K562 (cell line): Measurements from ENCODE around the gene ASB15. TPM values are rescaled to one million over a fixed set of nuclear protein-coding genes. Genes with fewer than 3 reads are reported as not detected.

Experiments
- ARID3A ChIP-seq: IDR thresholded peaks from 2 replicates; pipeline ENCODE4 v1.6.1; 2012; ENCODE audit warnings: low read depth, low read length, improper control_type of control experiment, borderline replicate concordance
- COPS2 ChIP-seq: fragments of 450-650 bp; conservative IDR thresholded peaks from 2 replicates; pipeline ENCODE4 v1.6.1; 2016; ENCODE audit warnings: mild to moderate bottlenecking, moderate library complexity
- CREB3 ChIP-seq: fragments of 450-650 bp; conservative IDR thresholded peaks from 2 replicates; pipeline ENCODE4 v1.6.1; 2016; ENCODE audit warnings: missing genetic modification characterization, low read depth, mild to moderate bottlenecking, missing compliant biosample characterization, moderate library complexity
- NR2C2 ChIP-seq, 2 experiments: fragments of 200-800 bp in 1 of 2; sonication (Bioruptor generic) in 1 of 2; sonication (generic) in 1 of 2; formaldehyde crosslinking in 1 of 2; IDR thresholded peaks; 2 replicates each; pipeline versions ENCODE4 v1.6.1 to v1.8.0; 2016 to 2022; ENCODE audit warnings: mild to moderate bottlenecking in 1 of 2, missing compliant biosample characterization in 1 of 2, missing genetic modification characterization in 1 of 2, missing genetic modification reagents in 1 of 2
- PTRF ChIP-seq: fragments of 450-650 bp; IDR thresholded peaks from 2 replicates; pipeline ENCODE4 v1.6.1; 2016; ENCODE audit warnings: mild to moderate bottlenecking, missing genetic modification characterization, missing compliant biosample characterization
- RCOR1 ChIP-seq, 2 experiments: IDR thresholded peaks; 2 replicates each; pipeline ENCODE4 v1.6.1; 2012; ENCODE audit warnings: low read depth in 2 of 2, low read length in 2 of 2, borderline replicate concordance in 1 of 2, improper control_type of control experiment in 1 of 2
- ZBTB11 ChIP-seq, 3 experiments: fragments of 200-800 bp in 1 of 3; fragments of 250-450 bp in 1 of 3; fragments of 450-650 bp in 1 of 3; sonication (Bioruptor Pico) in 1 of 3; sonication (Bioruptor generic) in 1 of 3; formaldehyde crosslinking in 1 of 3; IDR thresholded peaks; 2 replicates each; pipeline versions ENCODE4 v1.6.1 to v1.8.0; 2016 to 2022; ENCODE audit warnings: mild to moderate bottlenecking in 2 of 3, missing genetic modification characterization in 2 of 3, missing compliant biosample characterization in 1 of 3, moderate library complexity in 1 of 3
- ZBTB26 ChIP-seq: fragments of 450-650 bp; formaldehyde crosslinking; IDR thresholded peaks from 2 replicates; pipeline ENCODE4 v1.4.0; 2022; ENCODE audit warnings: missing genetic modification characterization
- ZNF318 ChIP-seq, 2 experiments: fragments of 450-650 bp; IDR thresholded peaks; 2 replicates each; pipeline ENCODE4 v1.6.1; 2016; ENCODE audit warnings: mild to moderate bottlenecking in 2 of 2, borderline replicate concordance in 1 of 2, low read depth in 1 of 2, moderate library complexity in 1 of 2
- polyA plus RNA-seq, 8 experiments: library from polyadenylated mRNA; depleted of rRNA in 4 of 8; stranded (reverse) in 5 of 8; unstranded in 3 of 8; fragments of >200 nt; fragmentation: Nextera tagmentation in 2 of 8; fragmentation: Illumina TruSeq in 1 of 8; extraction: Ambion mirVana in 2 of 8; extraction: Trizol in 1 of 8; gene quantifications; 2 replicates each; pipeline versions ENCODE4 v1.2.1 to v1.2.3, GENCODE V29; 2011 to 2014; ENCODE audit warnings: inconsistent platforms in 1 of 8, missing spikeins in 1 of 8
- total RNA-seq, 7 experiments: library from RNA; depleted of rRNA in 6 of 7; stranded (reverse); fragments of >200 nt in 6 of 7; fragmentation: Illumina TruSeq in 2 of 7; extraction: Trizol in 2 of 7; gene quantifications; 2 replicates each; pipeline versions ENCODE4 v1.2.1 to v1.2.3, GENCODE V29; 2011 to 2021; ENCODE audit warnings: low replicate concordance in 1 of 7

ASB15 gene
- total and polyA plus RNA-seq, 9 of the 15 experiments (the other 6 are each of a cell fraction or from before 2014, with no cell fraction given) = 0.03 to 0.14 (median 0.04) TPM; not detected in 3

DNA sequence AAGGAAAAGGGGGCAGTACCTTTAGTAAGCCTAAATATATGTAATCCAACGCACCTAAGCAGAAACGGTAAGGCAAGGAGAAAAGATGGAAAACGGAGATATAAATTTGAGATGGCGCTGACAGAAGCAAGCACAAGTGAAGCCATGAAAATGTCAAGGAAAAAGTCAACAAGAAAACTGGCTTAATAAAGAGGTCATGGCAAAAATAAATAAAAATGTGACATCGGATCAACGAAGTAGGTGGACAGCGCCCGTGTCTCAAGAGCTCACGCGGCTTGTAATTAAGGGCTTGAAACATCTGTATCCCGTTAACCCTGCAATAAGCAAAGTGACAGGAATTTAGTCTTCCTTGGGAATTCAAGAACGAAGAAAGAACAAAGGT lies 44.6 kb upstream of the ASB15 start (continued):
- TF ChIP-seq ZNF318 (IDR thresholded peaks at IDR 0.05; ENCODE audit: borderline replicate concordance in 1 of 2, low read depth in 1 of 2) (no peak), RCOR1 (IDR thresholded peaks at IDR 0.05; ENCODE audit: borderline replicate concordance in 1 of 2, low read depth in 2 of 2, low read length in 2 of 2) (no peak), PTRF (tag) (no peak), ZBTB11 (CRISPR knock-in tag; IDR thresholded peaks at IDR 0.05) (no peak; a peak in 1 of 6 replicates), CREB3 (peak; percentile 80), COPS2 (no peak), NR2C2 (CRISPR knock-in tag; IDR thresholded peaks at IDR 0.05) (no peak), NR2C2 (tag; IDR thresholded peaks at IDR 0.05) (0 out of 2 replicates have a peak, but pooled peaks have one; percentile 58), ARID3A (no peak), ZBTB26 (0 out of 2 replicates have a peak, but pooled peaks have one; percentile 21)
